WI38 (cell line): ENCODE measurements around the gene TMEM132C.

Experiments
- H3K4me3 ChIP-seq: 2 replicates; pipeline ENCODE4 v1.5.1; 2011; ENCODE audit warnings: low read depth, mild to moderate bottlenecking, control low read depth, low read length
- CTCF ChIP-seq: IDR thresholded peaks from 2 replicates; pipeline ENCODE4 v1.5.1; 2012; ENCODE audit warnings: low read depth, mild to moderate bottlenecking, control low read depth, low read length

Gene TMEM132C

GRCh38 chr12:128660532-128661225 is 393.7 kb downstream of the TMEM132C start:
- no peak for TF ChIP-seq CTCF
- H3K4me3 ChIP-seq: no peak overlapping the region

- no peak for TF ChIP-seq CTCF
Measured at GRCh38 chr12:128661226-128661569, 394.2 kb downstream of the TMEM132C start.

GRCh38 chr12:128662101-128662500 is 395.1 kb downstream of the TMEM132C start:
- no peak for TF ChIP-seq CTCF
- H3K4me3 ChIP-seq: no peak overlapping the region

More at GRCh38 chr12:128661226-128661569, 394.2 kb downstream of the TMEM132C start:
- H3K4me3 ChIP-seq: no peak overlapping the region

- H3K4me3 ChIP-seq: no peak overlapping the region
- no peak for TF ChIP-seq CTCF
Measured at GRCh38 chr12:128664501-128664900, 397.5 kb downstream of the TMEM132C start.

GRCh38 chr12:128667193-128667592 is 400.2 kb downstream of the TMEM132C start:
- TF ChIP-seq CTCF: no peak
- H3K4me3 ChIP-seq: no peak overlapping the region

- no peak for TF ChIP-seq CTCF
- H3K4me3 ChIP-seq: no peak overlapping the region
Measured at GRCh38 chr12:128671528-128672042, 404.6 kb downstream of the TMEM132C start.

GRCh38 chr12:128672428-128672827 is 405.5 kb downstream of the TMEM132C start:
- no peak for TF ChIP-seq CTCF
- no peak overlapping the region for H3K4me3 ChIP-seq
